Stimulated activated CD8-positive, alpha-beta memory T cell treated with anti-CD3 and anti-CD28 coated beads, Interleukin-4, amount 100 ng/mL, for 4 hours (primary cell): ENCODE results near the gene KIAA1549.
"Not testable (repeated sequence)": the region's sequence is repeated elsewhere in the genome, so short reads cannot be mapped to it uniquely, and the experiment has no call there.

Experiments used
- DNase-seq, 2 donors: peaks; one replicate each; pipeline ENCODE4 v3.0.0-alpha.2; 2020; ENCODE audit warnings: low read depth in 2 of 2, low spot score in 1 of 2

KIAA1549 gene

DNA sequence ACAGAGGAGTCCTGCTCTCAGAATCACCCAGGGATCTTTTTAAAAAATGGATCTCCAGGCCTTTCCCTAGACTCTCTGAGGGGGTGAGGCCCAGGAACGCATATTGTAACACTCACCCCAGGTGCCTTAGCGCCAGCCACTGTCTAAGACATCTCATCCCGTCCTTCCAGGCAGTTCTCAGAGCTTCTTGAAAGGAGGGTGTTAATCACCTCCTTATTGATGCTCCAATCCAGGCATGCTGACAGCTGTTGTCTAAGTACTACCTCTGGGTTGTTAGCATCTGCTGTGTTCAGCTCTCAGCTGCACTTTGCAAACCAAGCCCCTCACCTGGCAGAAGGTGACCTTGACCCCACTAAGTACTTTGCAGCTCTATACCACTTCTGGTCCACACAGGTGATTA is 36.0 kb downstream of the KIAA1549 start:
- no peak for DNase-seq

DNA sequence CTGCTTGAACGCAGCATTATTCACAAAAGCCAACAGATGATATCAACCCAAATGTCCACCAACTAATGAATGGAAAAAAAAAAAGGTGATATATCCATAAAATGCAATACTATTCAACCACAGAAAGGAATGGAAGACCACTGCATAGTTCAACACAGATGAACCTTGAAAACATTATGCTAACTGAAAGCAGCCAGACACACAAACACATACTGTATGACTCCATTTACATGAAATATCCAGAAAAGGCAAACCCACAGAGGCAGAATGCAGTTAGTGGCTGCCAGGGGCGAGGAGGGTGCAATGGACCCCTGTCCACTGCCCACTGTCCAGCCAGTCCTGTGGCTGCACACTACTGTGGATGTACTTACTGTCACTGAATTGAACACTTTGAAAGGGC is 36.6 kb downstream of the KIAA1549 start:
- DNase-seq = no peak

DNA sequence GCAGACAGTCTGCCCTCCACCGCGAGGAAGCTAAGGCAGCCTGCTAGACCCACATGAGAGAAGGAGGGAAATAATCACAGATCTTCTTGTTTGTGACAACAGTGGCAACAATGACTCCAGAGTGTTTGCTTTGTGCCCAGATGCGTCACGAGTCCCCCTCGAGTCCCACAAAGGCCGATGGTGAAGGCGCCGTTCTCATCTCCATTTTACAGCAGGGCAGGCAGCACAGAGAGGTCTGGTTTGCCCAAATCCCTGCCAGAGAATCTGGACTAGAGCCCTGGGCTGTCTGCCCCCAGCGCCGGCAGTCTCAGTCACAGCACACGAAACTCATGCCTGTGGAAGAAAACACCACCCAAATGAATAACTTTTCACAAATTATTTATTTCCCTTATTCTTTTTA is 38.1 kb downstream of the KIAA1549 start:
- no peak for DNase-seq

DNA sequence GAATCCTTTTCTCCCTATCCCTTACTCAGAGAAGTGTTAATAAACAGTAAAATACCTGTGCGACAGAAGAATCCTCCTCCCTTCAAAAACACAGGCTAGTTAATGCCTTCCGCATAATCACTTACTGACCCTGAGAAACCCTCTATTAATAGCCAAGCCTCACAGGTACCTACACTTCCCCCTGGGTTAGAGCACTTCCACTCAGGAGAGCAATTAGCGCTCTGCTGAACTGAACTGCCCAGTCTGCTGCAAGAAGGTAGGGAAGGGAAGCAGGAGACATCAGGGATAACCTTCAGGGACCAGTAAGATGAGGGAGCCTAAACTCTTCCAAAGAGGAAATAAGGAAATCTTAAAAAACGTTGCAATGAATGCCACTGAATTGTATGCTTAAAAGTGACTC is 39.6 kb downstream of the KIAA1549 start:
- no peak for DNase-seq

DNA sequence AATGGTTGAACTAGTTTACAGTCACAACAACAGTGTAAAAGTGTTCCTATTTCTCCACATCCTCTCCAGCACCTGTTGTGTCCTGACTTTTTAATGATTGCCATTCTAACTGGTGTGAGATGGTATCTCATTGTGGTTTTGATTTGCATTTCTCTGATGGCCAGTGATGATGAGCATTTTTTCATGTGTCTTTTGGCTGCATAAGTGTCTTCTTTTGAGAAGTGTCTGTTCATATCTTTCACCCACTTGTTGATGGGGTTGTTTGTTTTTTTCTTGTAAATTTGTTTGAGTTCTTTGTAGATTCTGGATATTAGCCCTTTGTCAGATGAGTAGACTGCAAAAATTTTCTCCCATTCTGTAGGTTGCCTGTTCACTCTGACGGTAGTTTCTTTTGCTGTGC is 40.6 kb downstream of the KIAA1549 start:
- not testable (repeated sequence) for DNase-seq

DNA sequence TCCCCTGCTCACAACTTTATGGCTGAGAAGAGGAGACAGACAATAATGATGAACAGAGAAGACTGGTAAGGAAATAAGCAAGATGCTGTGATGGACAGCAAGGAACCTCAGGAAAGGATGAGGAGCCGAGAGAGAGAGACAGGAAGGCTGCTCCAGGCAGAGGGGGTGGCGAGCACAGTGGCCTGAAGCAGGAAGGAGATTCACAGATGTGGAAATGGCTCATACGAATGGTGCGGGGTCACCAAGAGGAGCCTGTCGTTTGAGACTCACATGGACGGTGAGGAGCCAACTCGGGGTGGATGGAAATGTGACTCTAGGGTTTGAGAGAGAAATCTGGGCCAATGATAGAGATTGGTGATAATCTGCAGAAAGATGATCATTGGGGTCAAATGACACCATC is 43.7 kb downstream of the KIAA1549 start:
- no peak for DNase-seq

DNA sequence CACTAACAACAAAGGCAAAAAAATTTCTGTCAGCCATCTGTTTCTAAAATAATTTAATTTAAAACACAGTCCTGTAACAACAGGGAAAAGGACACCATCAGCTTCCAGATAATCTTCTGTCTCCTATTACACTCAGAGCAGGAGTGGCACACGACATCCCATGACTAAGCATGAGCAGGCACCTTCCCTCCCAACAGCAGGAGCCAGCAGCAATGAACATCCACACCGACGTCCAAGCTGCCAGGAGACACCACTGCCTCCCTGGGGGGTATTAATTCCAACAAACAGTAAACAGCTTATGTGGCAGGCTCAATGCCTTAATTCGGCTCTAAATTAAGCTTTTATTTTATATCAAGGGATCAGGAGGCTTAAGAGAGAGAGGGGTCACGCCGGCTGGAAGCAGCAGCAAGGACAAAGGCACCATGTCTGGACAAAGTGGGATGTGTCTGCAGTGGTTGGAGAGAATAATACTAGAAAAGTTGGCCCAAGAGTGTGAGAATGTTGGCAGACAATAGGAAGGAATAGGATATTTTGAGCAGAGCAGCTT is 45.7 kb downstream of the KIAA1549 start:
- DNase-seq = no peak

DNA sequence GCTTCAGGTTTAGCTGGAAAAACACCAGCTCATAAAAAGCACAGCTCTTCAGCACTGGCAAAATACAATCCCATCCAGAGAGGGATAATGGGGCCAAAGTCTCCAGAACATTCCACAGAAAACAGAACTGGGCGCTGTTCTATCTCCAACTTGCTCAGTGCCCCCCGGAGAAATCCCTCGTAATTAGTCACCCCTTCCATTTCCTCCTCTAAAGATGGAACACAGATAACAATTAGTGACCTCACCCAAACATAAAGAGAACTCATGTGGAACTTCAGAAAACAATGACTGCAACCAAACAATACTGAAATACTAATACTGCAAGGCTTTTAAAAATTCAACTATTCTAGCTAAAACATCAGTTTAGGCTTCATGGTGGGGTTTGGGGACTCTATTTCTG is 46.3 kb downstream of the KIAA1549 start:
- no peak for DNase-seq

DNA sequence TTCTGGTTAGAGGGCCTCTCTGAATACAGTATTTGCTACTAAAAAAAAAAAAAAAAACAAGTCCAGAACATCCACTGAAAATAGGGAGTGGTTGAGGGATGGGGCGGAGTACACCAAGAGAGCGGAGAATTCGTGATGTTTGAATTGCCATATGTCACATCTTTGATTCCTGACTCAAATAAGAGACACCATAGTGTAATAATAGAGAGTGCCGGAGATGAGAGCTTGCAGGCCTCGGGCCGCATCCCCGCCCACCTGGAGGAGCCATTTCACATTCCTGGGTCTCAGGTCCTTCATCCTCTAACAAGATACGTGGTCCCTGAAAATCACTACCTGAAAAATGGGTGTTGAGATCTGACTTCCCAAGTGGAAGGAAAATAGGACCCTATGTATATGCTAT is 46.8 kb downstream of the KIAA1549 start:
- no peak for DNase-seq

DNA sequence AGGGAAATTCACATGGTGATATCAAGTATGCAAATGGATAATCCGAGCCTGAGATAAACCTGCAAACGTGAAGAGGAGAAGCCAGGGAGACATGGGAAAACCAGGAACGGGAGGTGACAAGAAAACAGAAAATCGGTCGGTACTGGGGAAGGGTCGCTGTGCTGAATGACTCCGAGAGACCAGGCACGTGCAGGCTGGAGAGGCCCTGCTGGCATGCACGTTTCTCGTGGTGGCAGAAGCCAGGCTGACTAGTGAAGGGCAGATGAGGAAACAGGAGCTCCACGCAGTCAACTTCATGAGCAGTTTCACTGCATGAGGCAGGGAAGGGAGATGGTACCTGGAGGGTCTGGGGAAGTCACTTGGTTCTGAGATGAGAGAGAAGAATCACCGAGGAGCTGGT is 48.3 kb downstream of the KIAA1549 start:
- DNase-seq = no peak

DNA sequence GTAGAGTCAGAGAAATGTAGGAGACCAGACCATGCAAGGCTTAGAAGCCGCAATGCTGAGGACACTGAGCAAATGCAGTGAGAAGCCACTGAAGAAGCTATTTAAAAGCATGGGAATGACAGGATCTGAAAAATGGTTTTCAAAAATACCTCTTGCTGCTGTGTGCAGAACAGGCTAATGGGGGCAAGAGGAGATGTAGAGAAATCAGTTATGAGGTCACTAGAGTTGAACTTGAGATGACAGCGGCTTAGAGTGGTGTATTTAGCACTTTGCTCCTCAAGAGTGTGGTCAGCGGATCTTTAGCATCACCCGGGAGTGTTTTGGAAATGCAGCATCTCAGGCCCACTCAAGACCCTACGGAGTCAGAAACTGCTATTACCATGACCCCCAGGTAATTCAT is 48.8 kb downstream of the KIAA1549 start:
- DNase-seq = no peak

DNA sequence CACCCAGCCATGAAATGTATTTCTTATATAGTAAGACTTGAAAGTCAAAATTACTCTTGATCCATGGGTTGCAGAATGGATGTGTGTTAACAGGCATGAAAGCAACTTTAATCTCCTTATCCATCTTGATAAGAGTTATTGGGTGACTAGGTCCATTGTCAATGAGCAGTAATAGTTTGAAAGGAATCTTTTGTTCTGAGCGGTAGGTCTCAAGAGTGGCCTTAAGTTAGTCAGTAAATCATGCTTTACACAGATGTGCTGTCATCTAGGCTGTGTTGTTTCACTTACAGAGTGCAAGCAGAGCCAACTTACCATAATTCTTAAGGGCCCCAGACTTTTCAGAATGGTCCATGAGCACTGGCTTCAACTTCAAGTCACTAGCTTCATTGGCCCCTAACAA is 51.2 kb downstream of the KIAA1549 start:
- DNase-seq = no peak

DNA sequence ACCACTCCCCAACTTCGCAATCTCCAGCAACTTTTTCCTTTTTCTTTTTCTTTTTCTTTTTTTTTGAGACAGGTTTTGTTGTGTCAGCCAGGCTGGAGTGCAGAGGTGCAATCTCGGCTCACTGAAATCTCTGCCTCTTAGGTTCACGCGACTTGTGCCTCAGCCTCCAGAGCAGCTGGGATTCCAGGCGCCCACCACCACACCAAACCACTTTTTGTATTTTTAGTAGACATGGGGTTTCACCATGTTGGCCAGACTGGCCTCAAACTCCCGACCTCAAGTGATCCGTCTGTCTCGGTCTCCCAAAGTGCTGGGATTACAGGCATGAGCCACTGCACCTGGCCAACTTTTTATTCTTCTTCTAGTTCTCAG is 55.0 kb downstream of the KIAA1549 start:
- DNase-seq = no peak

DNA sequence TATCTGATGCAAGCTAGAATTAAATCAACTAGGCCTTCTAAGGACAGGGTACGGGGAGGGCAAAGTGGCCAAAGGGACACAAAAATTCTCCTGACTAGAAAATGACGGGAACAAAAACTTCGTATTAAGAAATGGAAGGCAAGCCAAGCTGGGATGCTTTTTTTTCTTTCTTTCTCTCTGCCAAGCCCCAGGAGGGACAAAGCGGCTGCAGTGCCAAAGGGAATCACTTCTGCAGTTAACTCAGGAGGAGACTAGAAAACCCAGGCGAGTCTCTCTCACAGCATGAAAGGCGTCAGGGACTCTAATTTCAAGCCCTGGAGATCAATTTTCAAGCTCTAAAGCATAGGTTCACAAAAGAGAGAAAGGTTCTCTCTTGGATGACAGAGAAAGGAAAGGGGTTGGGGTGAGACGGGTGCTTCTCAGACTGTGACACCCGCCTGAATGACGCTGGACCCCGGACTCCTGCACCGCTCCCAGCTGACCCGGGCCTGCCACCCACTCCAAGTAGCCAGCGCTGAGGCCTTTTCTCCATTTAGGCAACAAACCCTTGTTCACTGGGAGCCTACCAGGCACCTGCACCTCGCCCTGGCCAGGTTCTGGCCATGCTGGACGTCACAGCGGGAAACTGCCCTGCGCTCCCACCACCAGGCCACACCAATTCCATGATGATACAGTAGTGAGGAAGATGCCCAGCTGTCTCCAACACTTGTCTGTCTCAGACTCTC is 56.5 kb downstream of the KIAA1549 start:
- DNase-seq = no peak

DNA sequence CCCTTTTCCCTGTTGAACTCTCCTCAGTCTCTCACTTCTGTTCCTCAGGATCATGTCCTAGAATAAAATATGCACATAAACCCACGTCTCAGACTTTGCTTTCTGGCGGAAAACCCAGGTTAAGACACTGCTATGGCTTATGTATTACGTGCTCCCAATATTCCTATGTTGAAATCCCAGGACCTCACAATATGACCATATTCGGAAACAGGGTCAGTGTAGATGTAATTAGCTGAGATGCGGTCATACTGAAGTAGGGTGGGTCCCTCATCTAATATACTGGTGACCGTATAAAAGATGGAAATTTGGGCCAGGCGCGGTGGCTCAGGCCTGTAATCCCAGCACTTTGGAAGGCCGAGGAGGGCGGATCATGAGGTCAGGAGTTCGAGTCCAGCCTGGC is 59.9 kb downstream of the KIAA1549 start:
- no peak for DNase-seq

DNA sequence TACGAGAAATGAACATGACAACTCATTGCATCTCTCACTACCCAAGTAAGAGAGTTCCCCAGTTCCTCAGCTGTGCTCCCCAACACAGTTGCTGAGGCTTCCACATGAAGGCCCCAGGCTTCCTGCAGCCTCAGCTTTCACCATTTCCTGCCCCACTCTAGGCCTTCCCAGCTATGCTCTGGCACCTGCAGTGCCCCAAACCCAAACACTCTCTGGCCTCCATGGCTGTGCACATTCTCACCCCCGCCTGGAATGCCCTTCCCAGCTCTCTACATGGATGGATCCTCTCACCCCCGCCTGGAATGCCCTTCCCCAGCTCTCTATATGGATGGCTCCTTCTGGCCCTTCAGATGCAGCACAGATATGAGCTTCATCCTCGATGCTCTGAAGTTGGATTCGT is 61.3 kb downstream of the KIAA1549 start:
- no peak for DNase-seq

DNA sequence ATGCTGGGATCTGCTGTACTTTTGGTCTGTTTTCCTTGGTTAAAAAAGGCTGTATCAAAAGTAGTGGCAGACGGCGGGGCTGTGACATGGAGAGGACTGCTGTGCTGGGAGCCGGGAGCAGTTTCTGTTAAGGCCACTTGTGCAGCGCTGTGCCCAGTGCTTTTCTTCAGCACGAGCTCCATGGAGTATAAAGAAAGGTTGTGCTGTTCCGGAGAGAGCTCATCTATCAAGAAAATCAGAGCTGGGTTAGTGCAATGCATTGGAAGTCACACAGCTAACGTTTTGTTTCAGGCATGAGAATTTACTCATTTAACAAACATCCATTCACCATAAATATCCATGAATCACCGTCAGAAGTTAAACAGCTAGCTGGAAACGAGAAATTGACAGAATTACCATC is 62.0 kb downstream of the KIAA1549 start:
- no peak for DNase-seq

DNA sequence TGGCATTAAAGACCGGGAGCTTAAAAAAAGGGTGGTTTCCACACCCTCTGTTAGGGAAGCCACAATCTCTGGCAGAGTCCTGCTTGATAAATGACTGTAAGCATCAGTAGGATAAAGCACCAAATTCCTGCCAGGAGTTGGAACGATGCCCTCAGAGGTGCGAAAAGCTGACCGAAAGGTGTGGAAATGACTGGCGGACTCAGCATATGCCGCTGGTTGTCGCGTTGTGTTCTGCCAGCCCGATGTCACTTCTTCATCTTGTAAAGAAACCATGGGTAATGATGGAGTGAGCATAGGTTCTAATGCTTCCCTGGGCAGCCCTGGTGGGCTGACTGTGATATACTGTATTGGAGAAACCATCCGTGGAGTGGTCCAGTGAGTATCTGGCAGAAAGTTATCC is 62.4 kb downstream of the KIAA1549 start:
- no peak for DNase-seq

DNA sequence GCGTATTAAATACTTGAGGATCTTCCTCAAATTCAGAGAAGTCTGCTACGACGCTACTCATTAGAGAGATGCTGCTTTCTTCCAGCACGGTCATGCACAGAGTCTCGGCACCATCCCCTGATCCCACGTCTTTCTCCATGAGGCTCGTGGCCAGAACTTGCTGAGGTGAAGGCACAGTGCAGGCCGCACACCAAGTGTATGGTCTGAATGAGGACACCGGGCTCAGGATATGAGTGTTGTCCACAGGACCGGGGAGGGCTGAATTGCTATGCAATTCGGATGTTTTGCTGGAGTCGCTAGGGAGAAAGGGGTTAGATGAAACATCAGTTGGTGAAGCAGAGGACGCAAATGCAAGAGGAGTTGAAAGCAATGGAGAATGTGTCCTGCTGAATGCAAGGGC is 63.0 kb downstream of the KIAA1549 start:
- no peak for DNase-seq

DNA sequence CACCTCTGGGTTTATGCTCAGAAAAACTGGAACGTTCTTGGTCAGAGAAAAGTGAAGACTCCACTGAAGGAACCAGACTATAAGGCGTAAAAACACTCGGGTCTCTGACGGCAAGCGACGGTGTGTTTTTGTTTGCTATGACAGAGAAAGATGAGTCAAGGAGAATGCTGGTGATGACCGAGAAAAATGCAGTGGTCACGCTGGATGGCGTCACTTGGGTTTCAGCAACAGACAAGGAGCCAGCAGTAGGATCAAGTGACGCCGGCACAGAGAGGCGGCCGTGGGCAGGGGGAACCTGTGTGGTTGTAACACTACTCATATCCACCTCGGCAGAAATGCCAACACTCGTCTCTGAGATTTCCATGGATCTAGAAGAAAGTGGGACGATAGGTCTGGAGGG is 63.4 kb downstream of the KIAA1549 start:
- no peak for DNase-seq

DNA sequence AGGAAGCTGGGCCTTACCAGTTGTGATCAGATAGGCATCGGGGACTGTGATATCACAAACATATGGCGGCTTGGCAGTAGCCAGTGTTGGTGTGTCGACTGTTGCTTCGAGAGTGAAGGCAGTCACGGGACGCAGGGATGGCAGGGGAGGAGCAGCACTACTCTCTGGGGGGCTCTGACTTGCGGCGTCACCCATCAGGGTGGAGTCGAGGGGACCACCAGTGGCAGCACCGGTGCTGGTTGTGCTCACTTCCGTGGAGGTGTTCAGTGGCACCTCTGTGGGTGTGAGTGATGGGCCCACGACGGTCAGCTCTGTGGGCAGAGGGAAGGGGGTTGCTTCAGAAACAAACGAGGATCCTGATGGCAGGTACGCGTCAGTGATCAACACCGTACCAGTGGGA is 64.5 kb downstream of the KIAA1549 start:
- no peak for DNase-seq

DNA sequence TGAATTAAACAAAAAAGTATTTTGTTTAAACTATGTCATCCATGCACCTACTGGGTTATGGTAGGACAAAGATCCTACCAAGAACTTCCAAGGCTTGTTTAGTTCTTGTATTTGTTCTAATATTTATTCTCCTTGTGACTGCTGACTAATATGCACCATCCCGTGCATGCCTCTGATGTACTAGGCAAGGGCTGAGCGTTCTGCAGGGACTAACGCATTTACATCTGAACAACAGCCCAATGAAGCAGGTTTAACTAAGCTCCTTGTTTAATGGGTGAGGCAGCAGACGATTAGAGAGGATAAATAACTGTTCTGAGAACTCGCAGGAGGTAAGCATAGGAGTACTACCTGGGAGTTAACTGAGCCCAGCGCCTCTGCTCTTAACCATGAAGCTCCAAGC is 64.9 kb downstream of the KIAA1549 start:
- no peak for DNase-seq

DNA sequence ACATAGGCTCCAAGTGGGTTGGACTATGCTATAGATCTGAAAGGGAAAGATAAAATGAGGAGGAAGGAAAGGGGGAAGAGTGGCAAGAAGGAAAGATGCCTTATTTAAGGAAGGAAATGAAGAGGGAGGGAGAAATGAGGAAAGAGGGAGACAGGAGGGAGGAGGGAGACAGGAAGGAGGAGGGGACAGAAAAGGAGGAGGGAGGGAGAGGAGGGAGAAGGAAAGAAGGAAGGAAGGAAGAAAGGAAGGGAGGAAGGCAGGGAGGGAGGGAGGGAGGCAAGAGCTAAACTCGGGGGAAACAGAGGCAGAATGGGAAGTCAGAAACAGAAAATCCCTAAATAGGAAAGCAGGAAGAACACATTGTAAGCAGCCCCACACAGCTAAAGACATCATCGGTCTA is 67.4 kb downstream of the KIAA1549 start:
- no peak for DNase-seq
